HFF-Myc (cell line): ENCODE data around the gene UBE2R2.
"Not testable (repeated sequence)": the region's sequence is repeated elsewhere in the genome, so short reads cannot be mapped to it uniquely, and the experiment has no call there.

Experiments used
- DNase-seq: peaks from one replicate; pipeline ENCODE4 v3.0.0-alpha.2; 2011; ENCODE audit warnings: low read depth; ENCODE audit errors: extremely low read depth
- H3K4me3 ChIP-seq: replicated peaks from 2 replicates; pipeline ENCODE4 v1.5.1; 2011; ENCODE audit warnings: low read depth, mild to moderate bottlenecking, control low read depth, low read length
- TF ChIP-seq, protein P1 (sequence below): IDR thresholded peaks from 2 replicates; pipeline ENCODE4 v1.5.1; 2012; ENCODE audit warnings: mild to moderate bottlenecking, low read depth, low read length, control low read depth; ENCODE audit errors: missing control alignments

The UBE2R2 gene

GRCh38 chr9:33950371-33950770 is 133.4 kb downstream of the UBE2R2 start:
- TF ChIP-seq, protein P1, sequence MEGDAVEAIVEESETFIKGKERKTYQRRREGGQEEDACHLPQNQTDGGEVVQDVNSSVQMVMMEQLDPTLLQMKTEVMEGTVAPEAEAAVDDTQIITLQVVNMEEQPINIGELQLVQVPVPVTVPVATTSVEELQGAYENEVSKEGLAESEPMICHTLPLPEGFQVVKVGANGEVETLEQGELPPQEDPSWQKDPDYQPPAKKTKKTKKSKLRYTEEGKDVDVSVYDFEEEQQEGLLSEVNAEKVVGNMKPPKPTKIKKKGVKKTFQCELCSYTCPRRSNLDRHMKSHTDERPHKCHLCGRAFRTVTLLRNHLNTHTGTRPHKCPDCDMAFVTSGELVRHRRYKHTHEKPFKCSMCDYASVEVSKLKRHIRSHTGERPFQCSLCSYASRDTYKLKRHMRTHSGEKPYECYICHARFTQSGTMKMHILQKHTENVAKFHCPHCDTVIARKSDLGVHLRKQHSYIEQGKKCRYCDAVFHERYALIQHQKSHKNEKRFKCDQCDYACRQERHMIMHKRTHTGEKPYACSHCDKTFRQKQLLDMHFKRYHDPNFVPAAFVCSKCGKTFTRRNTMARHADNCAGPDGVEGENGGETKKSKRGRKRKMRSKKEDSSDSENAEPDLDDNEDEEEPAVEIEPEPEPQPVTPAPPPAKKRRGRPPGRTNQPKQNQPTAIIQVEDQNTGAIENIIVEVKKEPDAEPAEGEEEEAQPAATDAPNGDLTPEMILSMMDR, result no peak
- H3K4me3 ChIP-seq, result no peak overlapping the region
- DNase-seq, result no peak

DNA sequence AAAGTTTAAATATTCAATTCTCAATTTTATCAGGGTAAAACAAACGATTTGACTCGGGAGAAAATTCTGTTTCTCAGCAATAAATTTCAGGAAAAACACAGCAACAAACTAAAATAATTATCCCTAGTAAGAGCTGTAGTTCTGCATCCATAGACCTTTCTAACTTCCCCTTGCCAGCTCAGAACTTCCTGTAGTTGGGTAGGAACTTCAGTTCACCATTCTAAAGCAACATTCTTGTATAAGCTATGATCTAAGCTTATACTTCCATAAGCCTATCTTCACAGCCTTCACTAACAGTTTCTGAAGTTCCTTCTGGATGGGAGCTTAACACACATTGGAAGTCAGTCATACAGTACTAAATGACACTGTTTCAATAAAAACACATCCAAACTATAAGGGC is 135.1 kb downstream of the UBE2R2 start:
- TF ChIP-seq, protein P1, result no peak
- DNase-seq, result no peak
- no peak overlapping the region for H3K4me3 ChIP-seq

- no peak for DNase-seq
- H3K4me3 ChIP-seq, result no peak overlapping the region
- TF ChIP-seq, protein P1, result no peak
These were observed 139.6 kb downstream of the UBE2R2 start for GRCh38 chr9:33956544-33956943.

DNA sequence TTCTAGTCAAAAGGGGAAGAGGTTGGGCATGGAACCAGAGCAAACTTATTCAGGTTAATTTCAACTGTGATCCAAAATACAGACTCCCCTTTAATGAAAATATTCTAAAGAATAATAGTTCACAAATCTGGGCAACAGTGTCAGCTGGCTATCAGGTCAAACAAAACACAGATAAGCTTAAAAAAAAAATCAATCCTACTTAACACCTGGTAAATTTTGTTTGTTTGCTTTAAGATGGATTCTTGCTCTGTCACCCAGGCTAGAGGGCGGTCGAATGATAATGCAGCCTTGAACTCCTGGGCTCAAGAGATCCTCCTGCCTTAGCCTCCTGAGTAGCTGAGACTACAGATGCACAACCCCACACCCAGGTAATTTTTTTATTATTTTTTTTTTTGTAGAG is 142.8 kb downstream of the UBE2R2 start:
- DNase-seq, result no peak
- no peak overlapping the region for H3K4me3 ChIP-seq
- TF ChIP-seq, protein P1, result no peak

- not testable (repeated sequence) for H3K4me3 ChIP-seq, DNase-seq
These were observed 145.5 kb downstream of the UBE2R2 start for GRCh38 chr9:33962468-33962867.

- no peak overlapping the region for H3K4me3 ChIP-seq
- TF ChIP-seq, protein P1, result no peak
- DNase-seq, result no peak
These were observed 147.3 kb downstream of the UBE2R2 start for GRCh38 chr9:33964086-33964768.
